NCI-H1092 (cell line): ENCODE results near the gene ATL1.
"Not testable (repeated sequence)": the region's sequence is repeated elsewhere in the genome, so short reads cannot be mapped to it uniquely, and the experiment has no call there.

Experiments used
- DNase-seq: peaks from one replicate; lab custom pipeline; 2025; lab: John Stamatoyannopoulos, UW

The ATL1 gene

DNA sequence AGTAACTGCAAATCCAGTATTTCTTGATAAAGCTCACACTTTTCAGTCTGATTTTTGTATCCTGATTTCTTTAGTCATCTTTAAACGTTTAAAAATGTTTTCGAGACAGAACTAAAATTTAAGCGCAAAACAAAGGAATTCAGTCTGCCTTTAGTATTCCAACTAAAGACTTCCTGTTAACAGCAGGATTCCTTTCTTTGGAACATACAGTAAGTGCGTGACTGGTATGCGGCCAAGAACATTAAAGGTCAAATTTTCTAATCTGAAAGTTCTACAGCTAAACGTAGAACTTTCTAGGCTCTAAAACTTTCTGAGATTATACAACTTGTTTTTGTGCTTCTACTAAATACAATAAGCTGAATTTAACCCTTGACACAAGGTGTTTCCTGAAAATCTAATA, 98.3 kb downstream of the ATL1 start:
- DNase-seq: no peak

DNA sequence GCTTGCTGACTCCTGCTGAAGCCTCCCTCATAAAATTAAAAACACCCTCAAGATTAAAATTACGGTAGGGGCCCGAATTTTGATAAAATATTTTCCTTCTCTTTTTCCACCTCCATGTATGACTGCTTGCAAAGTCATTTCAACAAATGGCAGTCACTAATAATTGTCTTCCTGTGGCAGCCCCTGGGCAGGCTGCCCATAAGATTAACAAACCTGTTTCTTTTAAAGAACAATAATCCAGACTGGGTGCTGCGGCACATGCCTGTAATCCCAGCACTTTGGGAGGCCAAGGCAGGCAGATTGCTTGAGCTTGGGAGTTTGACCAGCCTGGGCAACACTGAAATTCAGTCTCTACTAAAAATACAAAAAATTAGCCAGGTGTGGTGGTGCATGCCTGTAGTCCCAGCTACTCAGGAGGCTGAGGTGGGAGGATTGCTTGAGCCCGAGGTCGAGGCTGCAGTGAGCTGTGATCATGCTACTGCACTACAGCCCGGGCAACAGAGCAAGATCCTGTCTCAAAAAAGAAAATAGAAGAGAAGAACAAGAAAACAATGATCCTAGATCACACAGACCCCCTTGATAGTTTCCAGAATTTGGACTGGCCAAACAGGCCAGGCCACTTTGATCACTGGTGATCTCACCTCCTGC, 99.5 kb downstream of the ATL1 start:
- DNase-seq: no peak

DNA sequence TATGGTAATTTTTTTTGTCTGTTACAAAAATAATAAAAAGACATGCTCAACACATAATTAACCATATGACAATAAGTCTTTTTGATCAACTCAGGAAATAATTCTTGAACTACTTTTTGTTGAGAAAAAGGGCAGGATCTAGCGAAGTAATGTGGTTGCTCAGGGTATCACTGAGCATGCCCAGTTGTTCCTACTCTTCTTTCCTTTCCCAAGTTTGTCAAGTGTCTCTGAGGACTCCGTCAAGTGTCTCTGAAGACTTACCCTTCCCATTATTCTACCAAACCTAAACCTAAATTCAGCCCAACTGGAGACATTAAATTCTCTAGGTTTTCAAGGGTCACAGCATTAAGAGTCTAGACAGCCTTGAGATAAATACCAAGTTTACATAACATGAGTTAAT, 104.6 kb downstream of the ATL1 start:
- not testable (repeated sequence) for DNase-seq

DNA sequence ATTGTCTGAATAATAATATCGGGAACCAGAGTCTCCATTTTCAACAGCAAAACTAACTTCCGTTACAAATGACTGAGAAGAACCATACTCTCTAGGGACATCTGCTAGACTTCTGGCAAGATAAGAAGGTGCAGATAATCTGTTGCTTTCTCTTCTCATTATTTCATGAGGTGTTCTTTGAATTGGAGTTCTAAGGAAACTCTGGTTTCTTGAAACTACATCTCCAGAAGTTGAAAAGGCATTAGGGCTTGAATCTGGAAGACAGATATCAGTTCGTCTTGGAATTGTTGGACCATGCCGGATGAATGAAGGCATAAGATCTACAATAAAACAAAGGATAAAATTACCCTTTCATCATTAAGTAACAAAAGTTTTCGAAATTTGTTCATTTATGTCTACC, 105.4 kb downstream of the ATL1 start:
- not testable (repeated sequence) for DNase-seq

DNA sequence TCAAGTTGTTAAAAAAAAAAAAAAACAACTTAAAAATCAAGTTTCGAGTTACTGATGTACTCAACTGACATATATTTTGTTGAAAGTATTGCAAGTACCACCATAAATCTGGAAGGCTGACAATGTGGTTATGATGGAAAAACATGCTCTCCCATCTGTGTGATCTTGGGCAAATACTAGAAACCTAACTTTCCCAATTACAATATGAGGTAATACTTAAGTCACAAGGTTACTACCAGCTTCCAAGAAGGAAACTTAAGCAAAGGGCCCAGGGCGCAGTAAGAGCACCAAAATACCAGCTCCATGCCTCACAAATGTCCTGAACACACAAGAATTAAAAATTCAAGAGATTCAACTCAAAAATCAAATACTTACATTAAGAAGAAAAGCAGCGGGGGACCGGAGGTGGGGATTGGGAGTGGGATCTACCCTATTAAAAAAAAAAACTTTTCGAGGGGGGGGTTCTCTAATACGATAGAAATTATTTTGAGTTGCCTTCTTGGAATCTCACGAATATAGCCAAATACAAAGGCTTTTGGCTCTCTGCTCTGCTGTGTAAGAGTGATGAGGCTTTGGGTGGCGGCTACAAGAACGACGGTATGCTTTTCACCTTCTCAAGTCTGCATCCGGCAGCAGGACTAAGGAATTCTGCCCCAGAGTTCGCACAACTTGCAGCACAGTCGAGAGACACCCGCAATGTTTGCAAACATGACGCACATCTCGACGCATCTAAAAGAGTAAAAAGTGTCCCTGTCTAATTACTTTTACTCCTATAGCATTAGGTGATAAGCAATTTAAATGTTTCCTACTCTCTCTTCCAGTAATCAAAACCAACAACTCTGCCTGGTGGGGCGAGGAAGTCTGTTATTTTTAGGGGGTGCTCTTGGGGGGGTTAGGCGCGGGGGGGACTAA, 107.1 kb downstream of the ATL1 start:
- no peak for DNase-seq

DNA sequence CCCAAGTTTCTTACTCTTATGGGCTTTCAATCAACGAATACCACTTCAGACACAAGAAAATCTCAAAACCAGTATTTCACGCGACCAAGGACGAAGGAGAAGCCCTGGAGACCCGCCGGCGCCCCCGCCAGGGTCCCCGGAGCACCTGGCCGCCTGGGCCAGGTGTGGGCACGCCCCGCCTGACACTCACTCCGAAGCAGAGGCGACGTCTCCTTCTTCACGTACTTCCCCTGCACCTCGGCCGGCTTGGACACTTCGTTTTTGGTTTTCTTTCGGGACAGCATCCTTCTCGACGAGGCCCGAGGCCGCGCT, 107.7 kb downstream of the ATL1 start:
- peak; percentile 35 for DNase-seq

DNA sequence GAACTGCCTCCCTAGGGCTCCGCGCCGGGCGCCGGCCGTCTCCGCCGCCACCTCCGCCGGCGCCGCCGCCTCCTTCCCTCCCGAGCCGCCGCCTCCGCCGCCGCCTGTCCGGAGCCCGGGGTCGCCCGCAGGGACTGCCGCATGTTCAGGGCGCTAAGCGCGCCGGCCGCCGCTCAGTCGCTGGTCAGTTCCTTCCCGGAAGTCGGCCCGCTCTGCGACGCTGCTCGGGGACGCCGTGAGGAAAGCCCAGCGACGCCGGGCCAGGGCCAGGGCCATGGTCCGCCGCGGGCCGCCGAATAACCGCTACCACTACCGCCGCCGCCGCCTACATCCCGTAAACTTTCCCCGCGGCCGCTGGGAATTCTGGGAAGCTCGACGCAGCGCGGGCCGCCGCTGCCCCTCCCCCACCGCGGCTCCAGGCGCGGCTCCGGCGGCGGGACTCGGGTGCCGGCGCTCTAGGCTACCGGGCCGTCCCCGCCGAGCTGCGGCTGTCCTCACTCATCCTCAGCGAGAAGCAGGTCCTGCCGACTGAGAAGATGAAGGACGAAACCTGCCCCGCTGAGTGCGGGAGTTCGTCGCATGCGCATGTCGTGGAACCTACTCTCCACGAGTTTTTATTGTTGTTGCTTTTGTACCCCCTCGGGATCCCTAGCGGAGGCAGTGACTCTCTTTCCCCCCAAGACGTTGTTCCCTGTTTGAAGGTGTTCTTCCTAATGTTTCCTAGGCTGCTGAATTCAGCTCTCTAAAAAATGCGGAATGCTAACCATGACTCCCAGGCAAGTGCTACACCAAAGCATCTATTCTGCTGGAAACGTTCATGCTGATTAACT, 108.3 kb downstream of the ATL1 start, which contains the start of gene SAV1:
Gene SAV1, minus strand, starts transcription at position 311 of the 830 bp plus-strand sequence. CDS start 339 bp downstream, outside the sequence.
- DNase-seq: peak; percentile 81

DNA sequence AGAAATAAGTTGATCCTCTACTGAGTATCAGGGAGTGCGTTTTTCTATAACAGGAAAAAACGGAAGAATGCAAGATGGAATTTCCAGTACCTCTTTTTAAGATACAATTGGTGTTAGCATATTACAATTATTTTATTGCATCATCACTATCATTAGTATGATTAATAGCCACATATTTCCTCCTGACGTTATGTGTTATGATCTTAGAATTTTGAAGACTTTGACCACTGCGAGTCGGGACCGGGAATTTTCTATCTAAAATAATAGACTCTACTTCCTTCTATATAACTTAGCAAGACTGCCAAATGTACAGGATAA, 108.8 kb downstream of the ATL1 start:
- DNase-seq: no peak

DNA sequence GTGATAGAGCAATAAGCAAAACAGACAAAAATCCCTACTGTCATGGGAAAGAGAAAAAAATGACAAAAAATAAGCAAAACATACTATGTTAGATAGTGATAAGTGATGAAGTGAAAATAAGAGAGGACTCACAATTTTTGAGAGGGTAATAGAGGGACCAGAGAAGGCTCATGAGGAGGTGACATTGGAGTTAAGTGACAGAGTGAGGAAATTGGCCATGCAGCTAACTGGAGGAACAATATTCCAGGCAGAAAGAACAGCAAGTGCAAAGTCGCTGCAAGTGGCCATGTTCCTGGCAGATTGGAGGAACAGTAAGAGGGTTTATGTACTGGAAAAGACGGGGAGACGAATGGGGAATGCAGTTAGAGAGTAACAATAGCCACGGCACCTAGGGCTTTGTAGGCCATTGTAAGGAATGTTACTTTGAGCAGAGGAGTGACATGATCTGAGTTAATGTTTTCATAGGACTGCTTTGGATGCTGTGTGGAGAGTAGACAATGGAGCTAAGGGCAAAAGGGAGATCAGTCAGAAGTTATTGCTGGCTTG, 109.6 kb downstream of the ATL1 start:
- DNase-seq: no peak

DNA sequence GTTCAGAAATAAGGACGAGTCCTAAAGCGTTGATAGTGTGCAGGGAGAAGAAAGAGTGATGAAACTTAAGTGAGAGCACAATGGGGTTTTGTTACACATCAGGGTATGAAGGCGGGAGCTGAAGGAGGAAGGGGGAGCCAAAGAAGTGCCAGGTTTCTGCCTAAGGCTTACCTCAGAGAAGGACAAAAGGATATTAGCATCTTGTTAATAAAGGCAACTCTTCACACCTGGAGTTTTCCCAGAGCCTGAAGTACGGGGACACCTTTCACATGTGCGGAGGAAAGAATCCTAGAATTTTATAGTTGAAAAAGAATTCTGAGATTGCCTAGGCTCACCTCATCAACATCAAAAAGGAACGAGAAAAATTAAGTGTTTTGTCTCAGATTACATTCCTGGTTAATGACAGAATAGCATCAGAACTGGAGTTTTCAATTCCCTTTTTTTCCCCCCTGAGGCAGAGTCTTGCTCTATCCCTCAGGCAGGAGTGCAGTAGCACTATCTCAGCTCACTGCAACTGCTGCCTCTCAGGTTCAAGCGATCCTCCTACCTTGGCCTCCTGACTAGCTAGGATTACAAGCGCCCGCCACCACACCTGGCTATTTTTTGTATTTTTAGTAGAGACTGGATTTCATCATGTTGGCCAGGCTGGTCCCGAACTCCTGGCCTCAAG, 110.4 kb downstream of the ATL1 start:
- DNase-seq: no peak

DNA sequence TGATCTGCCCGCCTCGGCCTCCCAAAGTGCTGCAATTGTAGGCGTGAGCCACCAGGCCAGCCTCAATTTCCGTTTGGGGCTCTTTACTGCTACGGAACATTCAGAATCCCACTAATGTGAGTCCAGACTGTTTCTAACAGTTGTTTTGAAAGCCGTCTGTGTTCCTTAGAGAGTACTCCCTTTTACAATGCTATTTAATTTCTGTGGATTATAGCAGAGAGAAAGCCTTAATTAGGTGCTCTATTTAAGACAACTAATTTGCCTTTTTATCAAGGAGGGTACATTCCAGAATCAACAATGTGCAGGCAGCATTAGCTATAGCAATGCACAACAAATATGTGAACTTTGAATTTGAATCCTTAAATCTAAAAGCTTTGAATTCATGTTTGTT, 110.9 kb downstream of the ATL1 start:
- DNase-seq: no peak

DNA sequence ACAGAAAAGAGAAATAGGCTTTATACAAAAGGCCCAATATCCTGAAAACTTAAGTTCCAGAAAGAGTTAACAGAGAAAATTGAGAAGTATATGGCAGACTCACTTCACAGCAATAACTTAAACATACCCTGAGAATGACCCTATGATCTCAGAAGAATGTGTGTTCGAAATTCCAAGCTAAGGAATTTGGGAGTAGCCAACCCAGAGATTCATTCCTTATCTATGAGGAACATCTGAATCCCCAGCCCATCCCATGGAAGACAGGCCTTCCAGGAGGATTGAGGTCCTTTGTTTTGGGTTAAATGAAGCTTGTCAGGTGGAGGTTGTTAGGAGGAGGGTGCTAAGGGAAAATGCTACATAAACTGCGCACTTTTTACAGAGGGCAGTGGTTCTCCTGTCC, 115.7 kb downstream of the ATL1 start:
- DNase-seq: no peak

DNA sequence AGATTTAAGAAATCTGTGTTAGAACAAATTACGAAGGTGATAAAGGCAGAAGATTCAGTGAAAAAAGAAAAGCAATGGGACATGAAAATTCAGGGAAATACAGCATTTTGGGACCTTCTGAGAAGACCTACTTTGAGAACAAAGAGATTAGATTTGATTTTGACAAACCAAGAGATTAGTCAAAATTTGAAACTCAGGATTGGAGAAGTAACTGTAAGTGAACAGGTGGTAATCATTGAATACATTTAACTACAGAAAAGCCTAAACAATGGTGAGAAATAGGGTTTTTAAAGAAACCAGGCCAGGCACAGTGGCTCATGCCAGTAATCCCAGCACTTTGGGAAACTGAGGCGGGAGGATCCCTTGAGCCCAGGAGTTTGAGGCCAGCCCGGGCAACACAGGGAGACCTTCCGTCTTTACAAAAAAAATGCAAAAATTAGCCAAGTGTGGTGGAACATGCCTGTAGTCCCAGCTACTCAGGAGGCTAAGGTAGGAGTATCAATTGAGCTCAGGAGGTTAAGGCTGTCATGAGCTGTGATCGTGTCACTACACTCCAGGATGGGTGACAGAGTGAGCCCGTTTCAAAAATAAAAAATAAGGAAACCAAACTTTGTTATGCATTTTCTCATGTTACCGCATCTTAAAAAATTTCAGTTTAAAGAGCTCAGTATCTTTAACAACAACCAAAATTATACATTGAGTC, 117.0 kb downstream of the ATL1 start:
- no peak for DNase-seq

DNA sequence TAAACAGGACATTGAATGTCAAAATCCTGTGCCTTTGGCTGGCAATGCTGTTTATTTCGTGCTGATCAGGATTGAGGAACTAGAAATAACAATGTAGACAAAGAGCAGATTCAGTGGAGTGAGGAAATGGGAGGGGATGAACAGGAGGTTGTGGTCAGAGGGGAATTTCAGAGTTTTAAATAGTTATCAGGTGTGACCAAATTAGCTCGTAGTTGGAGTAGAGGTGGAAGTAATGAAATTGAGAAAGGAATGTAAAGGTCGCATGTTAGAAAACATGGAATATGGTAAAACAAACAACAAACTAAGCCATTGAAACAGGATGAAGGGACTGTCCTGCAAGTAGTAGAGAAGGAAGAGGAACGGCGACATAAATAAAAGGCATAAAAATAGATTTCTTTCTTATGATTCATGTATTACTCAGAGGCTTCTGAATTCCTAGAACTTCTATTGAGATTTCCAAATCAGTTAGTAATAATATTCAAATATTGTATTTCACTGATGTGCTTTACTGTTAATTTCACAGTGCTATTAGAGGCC, 117.7 kb downstream of the ATL1 start:
- DNase-seq: no peak

DNA sequence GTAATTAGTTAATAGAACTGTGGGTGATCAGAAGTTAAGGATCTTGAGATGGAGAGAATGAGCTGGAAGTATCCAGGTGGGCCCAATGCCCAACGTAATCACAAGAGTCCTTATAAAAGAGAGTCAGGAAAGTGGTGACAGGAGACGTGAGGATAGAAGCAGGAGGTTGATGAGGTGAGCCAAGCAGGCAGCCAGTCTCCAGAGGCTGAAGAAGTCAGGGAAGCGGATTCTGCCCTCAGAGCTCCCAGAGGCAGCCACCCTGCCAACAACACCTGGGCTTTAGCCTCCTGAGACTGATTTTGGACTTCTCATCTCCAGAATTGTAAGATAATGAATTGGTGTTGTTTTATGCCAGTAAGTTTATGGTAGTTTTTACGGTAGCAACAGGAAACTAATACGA, 118.2 kb downstream of the ATL1 start:
- no peak for DNase-seq

DNA sequence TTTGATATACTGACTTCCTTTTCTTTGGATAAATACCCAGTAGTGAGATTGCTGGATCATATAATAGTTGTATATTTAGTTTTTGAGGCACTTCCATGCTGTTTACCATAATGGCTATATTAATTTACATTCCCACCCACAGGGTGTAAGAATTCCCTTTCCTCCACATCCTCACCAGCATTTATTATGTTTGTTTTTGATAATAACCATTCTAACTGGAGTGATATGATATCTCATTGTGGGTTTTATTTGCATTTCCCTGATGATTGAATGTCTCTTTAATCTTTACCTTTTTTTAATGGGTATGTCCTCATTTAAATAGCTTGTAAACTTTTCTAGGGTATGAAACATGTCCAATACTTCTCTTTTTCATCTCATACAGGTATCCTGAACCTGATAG, 119.7 kb downstream of the ATL1 start:
- no peak for DNase-seq
